ENCODE results near the gene NFKBIZ. TPM values are rescaled to one million over a fixed set of nuclear protein-coding genes. Genes with fewer than 3 reads are reported as not detected.

Gene NFKBIZ
- total and polyA plus RNA-seq, 9 of the 15 experiments (the other 6 are each of a cell fraction or from before 2014, with no cell fraction given) = 1.2 to 13.7 (median 5.7) TPM

- TF ChIP-seq KDM4B (IDR thresholded peaks at IDR 0.05; ENCODE audit: borderline replicate concordance in 2 of 2, low read depth in 1 of 2) (no peak), NCOA6 (IDR thresholded peaks at IDR 0.05) (no peak)
Observed at GRCh38 chr3:101840066-101840465, 9.2 kb upstream of the NFKBIZ start (continued).

GRCh38 chr3:101842245-101842934 is 6.9 kb upstream of the NFKBIZ start:
- intact Hi-C loops (cut with micrococcal nuclease) = no loop called here
- Histone ChIP-seq H3K9me3 (replicated peaks; ENCODE audit: control insufficient read depth, insufficient read depth, low read depth, low read length) (no peaks in the 10 kb centered on the region), H3K79me2 (ENCODE audit: control insufficient read depth, insufficient read depth, low read length) (no peaks in the 10 kb centered on the region), H3K9ac (ENCODE audit: insufficient read depth in 1 of 2, low read depth in 2 of 2, low read length in 2 of 2) (no peak overlapping the region), H3K27ac (ENCODE audit: extremely low read depth, low read depth, low read length) (no peak overlapping the region), H3K9me1 (ENCODE audit: control insufficient read depth, insufficient read depth, low read length) (no peaks in the 10 kb centered on the region), H3K4me2 (ENCODE audit: insufficient read depth, low read length) (no peak overlapping the region), H2AFZ (ENCODE audit: low read depth, low read length) (no peak overlapping the region), H3K27me3 (ENCODE audit: control insufficient read depth in 2 of 2, insufficient read depth in 2 of 2, low read length in 2 of 2) (no peaks in the 10 kb centered on the region), H3K4me1 (replicated peaks in 1 of 2; ENCODE audit: control insufficient read depth in 2 of 2, insufficient read depth in 2 of 2, low read length in 2 of 2) (no peaks in the 10 kb centered on the region), H3K36me3 (ENCODE audit: control insufficient read depth, insufficient read depth, low read length) (no peaks in the 10 kb centered on the region), H4K20me1 (replicated peaks; ENCODE audit: control insufficient read depth, insufficient read depth, low read length) (no peaks in the 10 kb centered on the region), H3K4me3 (no peak overlapping the region)
- 20% methylated on average over 1 of the region's 2 CpGs for WGBS (ENCODE audit: insufficient coverage, low coverage, missing lambda C conversion rate)
- in situ Hi-C loops (cut with MboI) = no loop called here
- ChIA-PET CTCF (ENCODE audit: low intra/inter-chr PET ratio) (no interaction called here), POLR2A (no interaction called here)
- BruUV-seq (replicated peaks) = no TSS peak
- TF ChIP-seq ZZZ3 (IDR thresholded peaks at IDR 0.05) (no peak), NR2C1 (IDR thresholded peaks at IDR 0.05) (no peak), NR2C1 (tag; IDR thresholded peaks at IDR 0.05) (no peak), NFRKB (IDR thresholded peaks at IDR 0.05; ENCODE audit: low read depth) (no peak), ZBTB2 (IDR thresholded peaks at IDR 0.05) (no peak), TGIF2 (CRISPR knock-in tag; IDR thresholded peaks at IDR 0.05) (no peak), ILK (tag; IDR thresholded peaks at IDR 0.05; ENCODE audit: borderline replicate concordance, low read depth) (no peak), ADNP (tag; IDR thresholded peaks at IDR 0.05) (no peak), ZNF764 (CRISPR knock-in tag; IDR thresholded peaks at IDR 0.05; ENCODE audit: low read depth) (no peak), XRCC4 (IDR thresholded peaks at IDR 0.05; ENCODE audit: extremely low read depth, insufficient read depth, insufficient read length) (no peak), ZBTB33 (CRISPR knock-in tag; IDR thresholded peaks at IDR 0.05) (no peak), MED1 (CRISPR knock-in tag; IDR thresholded peaks at IDR 0.05; ENCODE audit: borderline replicate concordance) (no peak)
- FAIRE-seq = no peak
- no peak for DNase-seq (ENCODE audit: extremely low read depth in 1 of 4, low spot score in 3 of 4)
- no peak for ATAC-seq
